Stimulated activated CD8-positive, alpha-beta memory T cell treated with anti-CD3 and anti-CD28 coated beads, Interleukin-4, amount 100 ng/mL, for 48 hours (primary cell): Measurements from ENCODE around the gene TSKU.

Source experiments
- DNase-seq: peaks from one replicate; pipeline ENCODE4 v3.0.0-alpha.2; 2020

The TSKU gene

DNA sequence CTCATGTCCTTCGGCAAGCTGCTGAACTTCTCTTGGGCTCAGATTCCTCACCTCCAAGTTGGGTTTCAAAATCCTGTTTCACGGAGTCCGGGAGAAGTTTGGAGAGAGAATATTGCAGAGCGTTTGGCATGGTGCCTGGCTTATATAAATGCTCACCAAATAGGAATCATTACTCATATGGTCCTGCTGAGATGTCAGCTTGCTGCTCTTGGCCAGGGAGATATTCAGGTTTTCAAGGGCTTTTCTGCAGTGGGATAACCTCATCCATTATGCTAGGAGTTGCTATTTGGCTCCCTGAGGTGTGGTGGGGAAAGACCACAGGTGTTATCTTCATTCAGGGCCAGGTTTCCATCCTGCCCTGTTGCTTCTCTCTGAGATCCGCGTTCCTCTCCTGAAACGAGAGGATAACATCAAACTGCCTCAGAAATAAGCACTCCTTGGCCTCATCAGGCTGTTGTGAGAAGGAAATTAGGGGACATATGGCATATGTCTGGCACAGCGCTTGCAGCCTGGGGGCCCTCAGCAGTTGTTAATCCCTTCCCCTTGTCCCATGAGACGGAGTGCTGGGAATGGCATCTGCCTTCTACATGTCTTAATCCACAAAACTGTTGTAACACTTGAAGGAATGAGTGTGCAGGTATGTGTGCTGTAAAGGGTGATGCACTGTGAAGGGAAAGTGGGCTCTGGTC lies 47.6 kb downstream of the TSKU start:
- no peak for DNase-seq

- no peak for DNase-seq
Measured at GRCh38 chr11:76831686-76832310, 48.6 kb downstream of the TSKU start.

- no peak for DNase-seq
Measured at GRCh38 chr11:76832361-76832760, 49.2 kb downstream of the TSKU start.

DNA sequence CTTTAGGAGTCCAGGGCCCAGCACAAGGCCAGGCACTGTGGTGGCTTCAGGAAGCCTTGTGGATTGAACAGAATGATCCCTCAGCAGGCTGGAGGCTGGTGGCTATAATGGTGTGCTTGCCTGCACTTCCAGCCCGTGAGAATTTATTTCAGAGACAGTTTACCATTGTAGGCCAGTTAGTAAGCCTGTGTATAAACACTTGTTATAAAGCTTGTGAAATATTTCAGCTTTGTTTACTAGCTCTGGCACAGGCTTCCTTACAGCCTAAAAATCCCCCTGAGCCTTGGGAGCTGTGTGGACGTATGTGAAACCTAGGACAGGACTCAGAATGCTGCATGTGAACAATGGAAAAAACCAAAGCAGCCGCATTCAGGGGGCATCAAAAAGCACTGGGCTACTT lies 51.0 kb downstream of the TSKU start:
- no peak for DNase-seq

DNA sequence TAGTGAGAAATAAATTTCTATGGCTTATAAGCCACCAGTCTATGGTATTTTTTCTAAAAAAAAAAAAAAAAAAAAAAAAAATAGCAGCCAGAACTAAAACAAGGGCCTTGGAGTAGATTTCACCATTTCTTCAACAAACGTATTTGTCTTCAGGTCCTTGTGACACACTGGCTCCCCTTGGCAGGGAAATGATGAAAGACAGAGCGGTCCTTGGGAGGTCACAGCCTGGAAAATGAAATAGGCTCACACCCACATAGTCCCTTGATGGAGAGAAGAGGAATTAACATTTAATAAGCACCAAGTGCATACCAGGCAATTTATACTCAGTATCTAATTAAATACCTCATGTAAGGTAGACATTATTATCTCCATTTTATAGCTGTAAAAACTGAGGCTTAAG lies 51.9 kb downstream of the TSKU start:
- no peak for DNase-seq

DNA sequence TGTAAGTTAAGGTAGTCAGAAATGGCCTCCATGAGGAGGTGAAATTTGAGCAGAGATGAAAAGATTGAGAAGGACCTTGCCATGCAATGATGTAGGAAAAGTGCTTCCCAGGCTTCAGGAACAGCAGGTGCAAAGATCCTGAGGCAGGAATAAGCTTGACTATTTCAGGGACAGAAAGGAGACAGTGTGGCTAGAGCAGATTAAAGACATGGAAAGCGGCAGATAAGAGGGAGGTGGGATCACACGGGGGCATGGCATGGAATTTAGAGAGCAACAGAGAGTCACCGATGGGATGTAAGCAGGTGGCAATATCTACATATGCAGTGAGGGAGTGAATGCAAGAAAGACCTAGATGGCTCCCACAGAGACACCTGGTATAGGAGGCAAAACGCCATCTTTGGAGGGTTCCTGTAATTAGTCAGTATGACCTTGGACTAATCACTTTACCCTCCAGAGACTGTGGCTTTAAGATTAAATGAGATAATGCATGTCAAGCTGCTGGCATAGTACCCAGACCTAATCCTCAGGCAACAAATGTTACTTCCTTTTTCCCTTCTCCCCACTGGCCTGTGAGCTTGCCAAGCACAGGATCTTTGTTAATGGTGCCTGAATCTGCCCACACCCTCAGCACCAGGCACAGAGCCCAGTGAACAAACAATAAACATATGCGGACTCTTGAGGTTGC lies 52.9 kb downstream of the TSKU start:
- no peak for DNase-seq

DNA sequence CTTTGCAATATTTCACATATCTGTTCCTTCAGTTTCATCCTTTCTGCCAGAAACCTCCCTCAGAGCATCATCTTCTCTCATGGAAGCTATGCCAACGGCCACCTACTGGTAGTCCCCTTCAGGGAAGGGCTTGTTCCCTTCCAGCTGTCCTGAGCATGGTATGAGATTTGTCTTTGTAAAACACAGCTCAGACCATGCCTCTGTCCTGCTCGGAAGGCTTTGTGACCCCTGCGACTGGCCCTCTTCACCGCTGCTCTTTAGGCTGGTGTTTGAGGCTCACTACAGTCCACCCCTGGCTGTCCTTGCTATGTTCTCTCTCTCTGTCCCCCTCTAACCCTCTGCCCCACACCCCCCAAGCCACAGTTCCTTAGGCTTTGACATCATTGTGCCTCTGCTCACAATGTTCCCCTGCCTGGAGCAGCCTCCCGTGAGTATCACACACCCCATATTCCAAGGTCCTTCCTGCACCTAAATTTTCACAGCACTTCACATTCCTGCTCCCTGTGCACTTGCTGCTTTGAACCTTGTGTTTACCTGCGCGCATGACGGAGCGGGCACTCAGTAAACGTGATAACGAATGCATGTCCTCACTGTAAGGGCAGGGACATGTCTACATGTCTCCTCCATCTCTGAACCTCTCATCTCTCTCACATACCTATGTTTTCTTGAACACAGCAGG lies 53.6 kb downstream of the TSKU start:
- DNase-seq, result no peak

DNA sequence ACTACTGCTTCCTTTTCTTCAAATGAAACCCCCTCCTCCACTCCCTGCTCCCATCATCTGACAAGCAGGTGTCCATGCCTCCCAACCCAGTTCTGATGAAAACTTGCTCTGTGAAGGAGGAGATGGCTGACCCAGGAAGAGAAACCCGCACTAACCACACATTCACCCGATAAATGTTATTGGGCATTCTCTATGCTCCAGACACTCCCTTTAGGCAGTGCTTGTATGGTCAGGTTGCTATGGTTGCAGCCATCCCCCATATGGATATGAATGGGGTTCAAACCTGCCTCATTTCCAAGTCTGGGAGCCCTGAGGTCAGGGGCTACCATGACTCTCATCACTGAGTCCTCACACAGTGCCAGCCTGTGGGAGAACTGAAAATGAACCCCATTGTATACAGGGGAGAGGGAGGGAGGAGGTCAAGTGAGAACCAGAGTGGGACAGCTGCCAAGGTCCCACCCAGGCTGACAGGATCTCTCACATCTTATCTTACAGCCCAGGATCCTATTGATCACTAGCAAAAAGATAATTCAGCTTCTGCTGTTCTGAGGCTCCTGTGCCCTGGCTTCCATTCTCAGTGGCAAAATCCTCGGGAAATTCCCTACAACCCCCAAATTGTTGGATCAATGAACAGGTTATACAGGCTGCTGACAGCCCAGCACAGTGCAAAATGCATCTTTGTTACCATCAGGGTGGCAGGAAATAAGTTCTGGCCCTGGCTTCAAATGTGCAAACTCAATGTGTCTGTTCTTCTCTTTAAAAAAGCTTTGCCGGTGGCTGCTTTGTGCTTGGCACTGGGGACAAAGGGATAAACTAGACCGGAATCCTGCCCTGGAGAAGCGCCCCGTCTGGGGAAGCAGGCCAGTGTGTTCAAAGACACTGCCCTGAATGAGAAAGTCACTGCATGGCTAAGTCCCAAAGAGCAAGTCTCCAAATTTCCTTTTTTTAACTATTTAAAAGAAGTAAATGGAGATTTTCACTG lies 54.8 kb downstream of the TSKU start:
- no peak for DNase-seq

DNA sequence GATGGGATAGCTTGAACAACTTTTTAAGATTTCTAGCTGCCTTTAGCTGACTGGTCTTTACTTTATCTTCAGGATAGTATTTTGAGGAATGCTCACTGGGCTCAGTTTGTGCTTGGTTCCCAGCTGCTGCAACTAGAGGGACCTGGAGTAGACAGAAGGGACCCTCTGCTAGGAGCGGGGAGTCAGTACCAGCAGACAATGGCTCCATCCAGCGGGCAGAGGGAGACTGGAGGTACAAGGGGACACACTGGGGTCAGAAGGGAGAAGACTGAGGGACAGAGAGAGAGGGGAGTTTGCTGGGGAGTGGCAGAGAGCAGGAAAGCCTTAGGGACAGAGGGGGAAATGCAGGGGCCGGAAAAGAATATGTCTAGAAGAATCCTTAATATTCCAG lies 55.5 kb downstream of the TSKU start:
- DNase-seq, result no peak

DNA sequence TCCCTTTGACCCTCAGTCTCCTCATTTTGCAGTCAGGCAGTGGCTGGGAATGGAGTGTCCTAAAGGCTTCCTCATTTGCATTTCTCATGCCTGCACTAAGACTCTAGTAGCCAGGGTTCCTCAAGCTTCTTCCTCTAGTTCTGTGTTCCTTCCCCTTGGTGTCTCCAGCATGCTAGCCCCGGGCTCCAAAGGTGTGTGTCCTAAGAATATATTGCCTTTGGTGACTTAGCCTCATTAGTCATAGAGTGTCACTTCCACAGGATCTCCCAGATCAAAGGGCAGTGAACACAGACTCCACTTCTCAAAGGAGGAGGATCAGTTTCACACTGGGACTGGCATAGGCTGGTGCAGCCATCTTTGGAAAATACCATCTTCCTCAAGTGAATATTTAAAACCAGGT lies 56.2 kb downstream of the TSKU start:
- DNase-seq, result no peak

DNA sequence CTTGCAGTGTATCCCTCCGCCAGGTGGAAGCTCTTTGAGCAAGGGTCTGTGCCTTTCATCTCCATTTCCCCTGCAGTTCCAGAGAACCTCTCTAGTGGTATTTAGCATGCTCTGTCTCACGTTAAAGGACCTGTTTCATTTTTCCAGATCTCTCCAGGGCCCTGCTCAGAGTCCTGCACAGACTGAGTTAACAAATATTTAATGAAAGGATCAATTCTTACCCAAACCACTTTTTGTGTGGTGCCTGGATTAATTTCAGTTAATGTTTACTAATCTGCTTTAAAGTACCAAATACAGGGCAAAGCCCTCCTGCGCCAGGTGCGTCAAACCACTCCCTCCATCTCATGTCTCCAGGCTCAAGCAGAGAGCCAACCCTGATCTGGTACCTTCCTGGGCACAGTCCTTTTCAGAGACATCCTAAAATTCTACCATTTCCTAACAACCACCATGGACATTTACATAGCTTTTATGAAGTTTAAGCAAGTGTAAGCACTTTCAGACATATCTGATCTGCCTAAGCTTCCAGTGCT lies 58.8 kb downstream of the TSKU start:
- no peak for DNase-seq

DNA sequence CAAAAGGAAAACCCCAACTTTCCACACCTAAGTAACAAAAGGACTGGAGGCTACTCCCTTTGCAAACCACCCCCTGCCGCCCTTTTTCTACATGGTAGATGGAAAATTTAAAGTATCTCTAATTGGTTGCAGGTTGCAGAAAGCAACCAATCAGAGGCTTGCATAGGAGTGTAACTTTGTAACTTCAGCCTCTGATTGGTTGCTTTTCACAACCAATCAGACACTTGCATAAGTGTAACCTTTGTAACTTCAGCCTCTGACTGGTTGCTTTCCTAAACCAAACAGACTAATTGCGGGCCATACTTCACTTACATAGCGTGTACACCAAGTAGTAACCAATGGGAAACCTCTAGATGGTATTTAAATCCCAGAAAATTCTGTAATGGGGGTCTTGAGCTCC lies 60.8 kb downstream of the TSKU start:
- DNase-seq, result no peak

DNA sequence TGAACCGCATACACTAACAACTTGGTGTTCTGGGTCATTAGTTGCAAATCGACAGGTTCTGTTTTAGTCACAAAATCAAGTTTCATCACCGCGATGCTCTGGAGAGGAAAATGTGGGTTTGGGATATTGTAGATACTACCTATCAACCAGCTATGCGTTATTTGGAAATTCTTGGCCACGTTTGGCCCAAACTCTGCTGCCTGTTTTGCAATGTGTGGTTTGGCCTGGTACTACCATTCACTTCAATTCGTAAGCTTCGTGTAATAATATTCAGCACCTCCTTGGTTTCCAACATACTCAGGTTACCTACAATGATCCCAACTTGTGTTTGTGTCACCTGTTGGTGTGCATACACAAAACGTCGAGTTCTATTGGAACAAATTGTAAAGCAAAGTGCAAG lies 61.4 kb downstream of the TSKU start:
- DNase-seq, result no peak

- no peak for DNase-seq
Measured at GRCh38 chr11:76845069-76845468, 61.9 kb downstream of the TSKU start.

- no peak for DNase-seq
Measured at GRCh38 chr11:76846441-76846840, 63.3 kb downstream of the TSKU start.
